HG03066 (cell line): Measurements from ENCODE around the gene ZNF681.
"Not testable (repeated sequence)": the region's sequence is repeated elsewhere in the genome, so short reads cannot be mapped to it uniquely, and the experiment has no call there.

ENCODE experiments used
- ATAC-seq: cut with Tn5 transposase; IDR thresholded peaks from one replicate; pipeline ENCODE4 v1.9.1; 2021; ENCODE audit warnings: low read depth; ENCODE audit not compliant: unreplicated experiment

The ZNF681 gene

GRCh38 chr19:23758187-23759074 lies at the start of gene ZNF681:
Gene ZNF681 (minus strand): TSS chr19:23758891. CDS start chr19:23758749, 142 bp downstream.
- peak; percentile 84 for ATAC-seq

GRCh38 chr19:23804676-23805075 lies 46.0 kb upstream of the ZNF681 start:
- ATAC-seq, result no peak

GRCh38 chr19:23802290-23802689 lies 43.6 kb upstream of the ZNF681 start:
- ATAC-seq, result no peak

GRCh38 chr19:23801803-23802202 lies 43.1 kb upstream of the ZNF681 start:
- no peak for ATAC-seq

- no peak for ATAC-seq
Observed at GRCh38 chr19:23800868-23801267, 42.2 kb upstream of the ZNF681 start.

- ATAC-seq, result no peak
Observed at GRCh38 chr19:23800271-23800670, 41.6 kb upstream of the ZNF681 start.

GRCh38 chr19:23799321-23799720 lies 40.6 kb upstream of the ZNF681 start:
- ATAC-seq, result no peak

- no peak for ATAC-seq
Observed at GRCh38 chr19:23795462-23795861, 36.8 kb upstream of the ZNF681 start.

- no peak for ATAC-seq
Observed at GRCh38 chr19:23792784-23793183, 34.1 kb upstream of the ZNF681 start.

- ATAC-seq, result no peak
Observed at GRCh38 chr19:23790641-23791488, 32.2 kb upstream of the ZNF681 start.

GRCh38 chr19:23789246-23789645 lies 30.6 kb upstream of the ZNF681 start:
- no peak for ATAC-seq

GRCh38 chr19:23788411-23788810 lies 29.7 kb upstream of the ZNF681 start:
- ATAC-seq, result no peak

GRCh38 chr19:23787106-23787505 lies 28.4 kb upstream of the ZNF681 start:
- ATAC-seq, result no peak

GRCh38 chr19:23785982-23786381 lies 27.3 kb upstream of the ZNF681 start:
- ATAC-seq, result no peak

- ATAC-seq, result no peak
Observed at GRCh38 chr19:23784274-23784673, 25.6 kb upstream of the ZNF681 start.

GRCh38 chr19:23783636-23784035 lies 24.9 kb upstream of the ZNF681 start:
- no peak for ATAC-seq

- ATAC-seq, result no peak
Observed at GRCh38 chr19:23779645-23780044, 21.0 kb upstream of the ZNF681 start.

- no peak for ATAC-seq
Observed at GRCh38 chr19:23778566-23778965, 19.9 kb upstream of the ZNF681 start.

GRCh38 chr19:23778036-23778435 lies 19.3 kb upstream of the ZNF681 start:
- not testable (repeated sequence) for ATAC-seq

GRCh38 chr19:23777216-23777615 lies 18.5 kb upstream of the ZNF681 start:
- no peak for ATAC-seq

- no peak for ATAC-seq
Observed at GRCh38 chr19:23776507-23777205, 18.0 kb upstream of the ZNF681 start.
